Liver (tissue), 9 donors: ENCODE results near the gene GALNT14. TPM values are rescaled to one million over a fixed set of nuclear protein-coding genes. Genes with fewer than 3 reads are reported as not detected.
"Not testable (repeated sequence)": the region's sequence is repeated elsewhere in the genome, so short reads cannot be mapped to it uniquely, and the experiment has no call there.

ENCODE experiments used
- DNase-seq: peaks from one replicate; pipeline ENCODE4 v3.0.0-alpha.2; 2017; ENCODE audit warnings: low spot score
- H3K27ac ChIP-seq, 2 donors: one replicate each; pipeline ENCODE4 v1.7.0; 2013; ENCODE audit warnings: inconsistent platforms in 2 of 2, low read length in 2 of 2, control low read depth in 1 of 2, low read depth in 1 of 2, mild to moderate bottlenecking in 1 of 2
- H3K27me3 ChIP-seq, 4 donors: one replicate each; pipeline versions ENCODE4 v1.6.1 to v1.7.0; 2013; ENCODE audit warnings: low read length in 3 of 4, inconsistent platforms in 1 of 4, mild to moderate bottlenecking in 1 of 4, moderate library complexity in 1 of 4; ENCODE audit not compliant: control insufficient read depth in 4 of 4, insufficient read depth in 4 of 4
- H3K36me3 ChIP-seq, 4 donors: one replicate each; pipeline versions ENCODE4 v1.6.1 to v1.7.0; 2013; ENCODE audit warnings: low read length in 3 of 4, mild to moderate bottlenecking in 3 of 4, low read depth in 1 of 4, moderate library complexity in 1 of 4; ENCODE audit not compliant: control insufficient read depth in 4 of 4, insufficient read depth in 3 of 4
- H3K4me1 ChIP-seq, 4 donors: one replicate each; pipeline versions ENCODE4 v1.6.1 to v1.7.0; 2013; ENCODE audit warnings: low read length in 3 of 4, mild to moderate bottlenecking in 3 of 4, moderate library complexity in 1 of 4; ENCODE audit not compliant: control insufficient read depth in 4 of 4, insufficient read depth in 4 of 4
- H3K4me3 ChIP-seq, 3 donors: one replicate each; pipeline versions ENCODE4 v1.6.1 to v1.7.0; 2013; ENCODE audit warnings: low read length in 3 of 3, control low read depth in 1 of 3, low read depth in 1 of 3, mild to moderate bottlenecking in 1 of 3
- H3K9ac ChIP-seq, 2 donors: one replicate each; pipeline ENCODE4 v1.7.0; 2013; ENCODE audit warnings: low read length in 2 of 2, mild to moderate bottlenecking in 2 of 2, moderate library complexity in 2 of 2, control low read depth in 1 of 2, low read depth in 1 of 2
- H3K9me3 ChIP-seq, 4 donors: one replicate each; pipeline versions ENCODE4 v1.6.1 to v1.7.0; 2013; ENCODE audit warnings: low read length in 3 of 4; ENCODE audit not compliant: control insufficient read depth in 4 of 4
- EGR1 ChIP-seq, 2 donors: IDR thresholded peaks; 2 replicates each; pipeline ENCODE4 v1.6.1; 2016 to 2018; ENCODE audit warnings: antibody characterized with exemption in 2 of 2, low read depth in 2 of 2
- FOXA1 ChIP-seq: IDR thresholded peaks from 2 replicates; pipeline ENCODE4 v1.6.1; 2016; ENCODE audit warnings: antibody characterized with exemption
- FOXA2 ChIP-seq: IDR thresholded peaks from 2 replicates; pipeline ENCODE4 v1.6.1; 2016; ENCODE audit warnings: antibody characterized with exemption
- GABPA ChIP-seq, 2 donors: IDR thresholded peaks in 1 of 2; conservative IDR thresholded peaks in 1 of 2; 2 replicates each; pipeline ENCODE4 v1.6.1; 2016; ENCODE audit warnings: antibody characterized with exemption in 2 of 2, mild to moderate bottlenecking in 1 of 2, moderate library complexity in 1 of 2
- HNF4A ChIP-seq, 2 donors: conservative IDR thresholded peaks; 2 replicates each; pipeline ENCODE4 v1.6.1; 2016; ENCODE audit warnings: antibody characterized with exemption in 2 of 2, mild to moderate bottlenecking in 2 of 2
- JUND ChIP-seq, 2 donors: IDR thresholded peaks; 2 replicates each; pipeline ENCODE4 v1.6.1; 2016; ENCODE audit warnings: antibody characterized with exemption in 2 of 2
- REST ChIP-seq: IDR thresholded peaks from 2 replicates; pipeline ENCODE4 v1.6.1; 2016; ENCODE audit warnings: antibody characterized with exemption, mild to moderate bottlenecking
- TAF1 ChIP-seq: conservative IDR thresholded peaks from 2 replicates; pipeline ENCODE4 v1.6.1; 2016; ENCODE audit warnings: antibody characterized with exemption, mild to moderate bottlenecking
- ZBTB33 ChIP-seq: IDR thresholded peaks from 2 replicates; pipeline ENCODE4 v1.6.1; 2016; ENCODE audit warnings: antibody characterized with exemption
- WGBS: extraction: QIAGEN DNeasy Blood & Tissue Kit; methylation state at CpG from one replicate; pipeline ENCODE4 v1.1.7; 2013; 5-methylcytosine and 5-hydroxymethylcytosine counted together
- polyA plus RNA-seq, 2 donors: library from polyadenylated mRNA; stranded (reverse) in 1 of 2; unstranded in 1 of 2; fragments of 200-250 nt in 1 of 2; fragments of >200 nt in 1 of 2; fragmentation: Nextera tagmentation in 1 of 2; extraction: Ambion mirVana in 1 of 2; gene quantifications; one replicate each; pipeline versions ENCODE4 v1.2.1 to v1.2.3, GENCODE V29; 2013 to 2015
- total RNA-seq, 2 donors: library from RNA; depleted of rRNA; stranded (reverse); fragments of >200 nt; gene quantifications; one replicate each; pipeline ENCODE4 v1.2.3, GENCODE V29; 2014
- TF ChIP-seq, protein P1 (sequence below): IDR thresholded peaks from 2 replicates; pipeline ENCODE4 v1.6.1; 2016; ENCODE audit warnings: antibody characterized with exemption
- donor health status: healthy.
- donor health status: healthy.
- donor health status: healthy.
- donor health status: healthy.
- donor health status: healthy.

The GALNT14 gene
- total and polyA plus RNA-seq, 4 donors: 0.86 to 2.0 (median 1.5) TPM

DNA sequence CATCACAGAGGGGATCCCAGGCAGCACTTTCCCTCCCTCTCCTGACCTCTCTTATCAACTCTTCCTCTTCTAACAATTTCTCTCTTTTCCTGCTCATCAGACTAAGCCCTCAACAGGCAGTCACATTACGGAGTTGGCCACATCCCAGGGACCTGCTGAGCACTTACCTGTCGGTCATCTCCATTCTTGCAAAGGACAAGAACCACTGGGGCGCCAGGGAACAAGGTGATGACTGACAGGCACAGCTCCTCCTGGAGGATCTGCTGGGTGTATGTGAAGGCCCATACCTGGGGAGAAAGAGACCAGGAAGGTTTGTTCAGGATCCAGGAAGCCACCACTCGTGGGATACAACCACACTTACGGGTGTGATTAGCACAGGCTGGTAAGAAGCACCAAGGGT, 226.2 kb downstream of the GALNT14 start (continued):
- TF ChIP-seq REST: no peak
- TF ChIP-seq FOXA2: no peak
- TF ChIP-seq EGR1 (IDR thresholded peaks at IDR 0.05; ENCODE audit: low read depth in 2 of 2): no peak
- TF ChIP-seq, protein P1, sequence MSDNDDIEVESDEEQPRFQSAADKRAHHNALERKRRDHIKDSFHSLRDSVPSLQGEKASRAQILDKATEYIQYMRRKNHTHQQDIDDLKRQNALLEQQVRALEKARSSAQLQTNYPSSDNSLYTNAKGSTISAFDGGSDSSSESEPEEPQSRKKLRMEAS: no peak
- no peak for TF ChIP-seq TAF1

DNA sequence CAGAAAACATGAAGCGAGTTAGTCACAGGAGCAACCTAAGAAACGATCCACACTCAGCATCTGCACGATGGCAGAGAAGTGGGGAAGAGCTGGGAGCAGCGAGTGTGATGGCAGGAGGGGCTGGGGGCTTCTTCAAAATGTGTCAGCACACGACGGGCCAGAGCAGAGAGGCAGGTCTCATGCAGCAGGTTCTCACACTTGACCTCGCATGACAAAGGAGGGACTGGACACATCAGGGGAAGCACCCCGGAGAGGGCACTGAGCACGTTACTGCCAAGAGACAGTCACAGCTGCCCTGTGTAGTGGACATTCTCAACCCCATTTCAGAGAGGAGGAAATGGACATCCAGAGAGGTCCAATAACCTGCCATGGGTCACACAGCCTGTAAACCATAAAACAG, 226.9 kb downstream of the GALNT14 start:
- H3K4me3 ChIP-seq: no peak overlapping the region
- DNase-seq: no peak
- 85% methylated on average over 9 of the region's 9 CpGs for WGBS
- no peak overlapping the region for H3K27ac ChIP-seq
- H3K9me3 ChIP-seq: no peaks in the 10 kb centered on the region
- no peaks in the 10 kb centered on the region for H3K36me3 ChIP-seq
- no peaks in the 10 kb centered on the region for H3K4me1 ChIP-seq
- H3K27me3 ChIP-seq: no peaks in the 10 kb centered on the region
- no peak for TF ChIP-seq GABPA (IDR thresholded peaks at IDR 0.05 in 1 of 2, conservative IDR thresholded peaks at IDR 0.05 in 1 of 2)
- no peak for TF ChIP-seq ZBTB33
- no peak overlapping the region for H3K9ac ChIP-seq

DNA sequence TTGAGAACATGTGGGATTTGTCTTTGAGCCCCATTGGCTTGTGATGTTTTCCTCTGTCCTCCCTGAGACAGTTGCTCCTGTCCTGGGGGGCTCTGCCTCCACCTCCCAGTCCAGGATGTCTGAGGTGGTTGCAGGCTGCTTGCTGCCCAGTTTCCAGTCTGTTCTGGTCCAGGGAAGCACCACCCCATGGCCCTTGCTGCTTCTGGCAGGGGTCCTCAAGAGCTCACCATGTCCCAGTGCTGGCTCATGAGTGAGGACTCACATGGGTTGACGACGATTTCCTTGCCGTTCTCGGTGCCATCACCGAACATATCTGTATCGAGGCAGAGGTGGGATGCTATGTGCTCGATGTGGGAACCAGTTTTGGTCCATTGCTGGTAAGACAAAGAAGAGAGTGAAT, 227.6 kb downstream of the GALNT14 start:
- TF ChIP-seq FOXA1 (no peak), FOXA2 (no peak), EGR1 (IDR thresholded peaks at IDR 0.05; ENCODE audit: low read depth in 2 of 2) (no peak), HNF4A (conservative IDR thresholded peaks at IDR 0.05) (no peak), JUND (IDR thresholded peaks at IDR 0.05) (no peak)
- TF ChIP-seq, protein P1: no peak
- Histone ChIP-seq H3K27ac (no peak overlapping the region), H3K4me3 (no peak overlapping the region), H3K9me3 (no peaks in the 10 kb centered on the region), H3K4me1 (no peaks in the 10 kb centered on the region), H3K27me3 (no peaks in the 10 kb centered on the region), H3K36me3 (no peaks in the 10 kb centered on the region), H3K9ac (no peak overlapping the region)
- WGBS: 91% methylated on average over 7 of the region's 7 CpGs
- no peak for DNase-seq

- not testable (repeated sequence) for H3K9ac ChIP-seq, H3K36me3 ChIP-seq, H3K27ac ChIP-seq, H3K4me3 ChIP-seq, H3K4me1 ChIP-seq, H3K9me3 ChIP-seq, H3K27me3 ChIP-seq, DNase-seq
- WGBS: 69% methylated on average over 14 of the region's 14 CpGs
Measured at GRCh38 chr2:30904437-30904836, 233.8 kb downstream of the GALNT14 start.
